DND-41 (cell line): ENCODE measurements around the gene ZCCHC10.

ENCODE experiments used
- EZH2 ChIP-seq: IDR thresholded peaks from 3 replicates; pipeline ENCODE4 v1.6.1; 2012; ENCODE audit warnings: borderline replicate concordance, low read depth, mild to moderate bottlenecking, moderate library complexity, low read length, inconsistent platforms; ENCODE audit not compliant: severe bottlenecking
- TF ChIP-seq, protein P1 (sequence below): IDR thresholded peaks from 2 replicates; pipeline ENCODE4 v1.5.1; 2012; ENCODE audit warnings: borderline replicate concordance, low read length, moderate library complexity, mild to moderate bottlenecking; ENCODE audit not compliant: poor library complexity, severe bottlenecking; ENCODE audit errors: extremely low read depth

DNA sequence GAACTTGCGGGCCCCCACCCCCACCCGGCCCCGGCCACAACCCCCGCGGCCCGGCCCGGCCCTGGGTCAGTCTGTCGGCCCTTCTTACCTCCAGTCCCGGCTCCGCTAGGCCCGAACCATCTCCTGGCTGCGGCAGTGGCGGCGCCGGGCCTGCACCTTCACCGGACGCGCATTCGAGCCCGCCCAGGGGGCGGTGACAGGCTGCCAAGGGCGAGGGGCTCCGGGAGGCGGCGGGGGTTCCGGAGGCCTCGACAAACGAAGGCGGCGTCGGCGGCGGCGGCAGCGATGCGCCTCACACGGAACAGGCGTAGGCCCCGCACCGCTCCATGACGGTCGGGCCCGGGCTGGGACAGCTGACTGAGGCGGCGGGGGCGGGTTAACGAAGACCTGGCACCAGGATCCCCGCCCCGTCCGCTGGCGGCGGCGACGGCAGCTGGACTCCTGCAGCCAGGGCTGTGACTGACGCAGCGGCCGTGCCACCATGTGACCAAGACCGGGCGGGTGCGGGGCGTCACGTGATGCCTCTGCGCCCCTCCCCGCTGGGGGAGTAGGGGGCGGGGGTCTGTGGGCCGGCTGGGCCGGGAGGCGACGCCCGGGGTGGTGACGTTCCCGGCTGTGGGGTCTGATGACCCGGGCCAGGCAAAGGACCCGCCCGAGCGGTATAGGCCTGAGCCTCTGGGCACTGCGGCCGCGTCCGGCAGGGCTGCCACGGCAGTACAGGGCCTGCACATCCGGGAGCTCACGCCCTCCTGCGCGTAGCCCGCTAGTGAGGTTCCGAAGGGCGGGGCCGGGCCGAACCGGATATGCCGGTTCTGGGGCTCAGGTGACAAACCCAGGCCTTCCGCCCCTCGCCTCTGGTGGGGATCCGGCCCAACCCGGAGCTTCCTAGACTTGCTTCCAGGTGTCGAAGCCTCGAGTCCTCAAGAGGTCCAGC lies 62.9 kb downstream of the ZCCHC10 start, which contains the start of gene AFF4:
- TF ChIP-seq, protein P1, sequence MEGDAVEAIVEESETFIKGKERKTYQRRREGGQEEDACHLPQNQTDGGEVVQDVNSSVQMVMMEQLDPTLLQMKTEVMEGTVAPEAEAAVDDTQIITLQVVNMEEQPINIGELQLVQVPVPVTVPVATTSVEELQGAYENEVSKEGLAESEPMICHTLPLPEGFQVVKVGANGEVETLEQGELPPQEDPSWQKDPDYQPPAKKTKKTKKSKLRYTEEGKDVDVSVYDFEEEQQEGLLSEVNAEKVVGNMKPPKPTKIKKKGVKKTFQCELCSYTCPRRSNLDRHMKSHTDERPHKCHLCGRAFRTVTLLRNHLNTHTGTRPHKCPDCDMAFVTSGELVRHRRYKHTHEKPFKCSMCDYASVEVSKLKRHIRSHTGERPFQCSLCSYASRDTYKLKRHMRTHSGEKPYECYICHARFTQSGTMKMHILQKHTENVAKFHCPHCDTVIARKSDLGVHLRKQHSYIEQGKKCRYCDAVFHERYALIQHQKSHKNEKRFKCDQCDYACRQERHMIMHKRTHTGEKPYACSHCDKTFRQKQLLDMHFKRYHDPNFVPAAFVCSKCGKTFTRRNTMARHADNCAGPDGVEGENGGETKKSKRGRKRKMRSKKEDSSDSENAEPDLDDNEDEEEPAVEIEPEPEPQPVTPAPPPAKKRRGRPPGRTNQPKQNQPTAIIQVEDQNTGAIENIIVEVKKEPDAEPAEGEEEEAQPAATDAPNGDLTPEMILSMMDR = no peak
- no peak for TF ChIP-seq EZH2
